Colonic mucosa (tissue), 4 donors: ENCODE measurements around the gene AMH. TPM values are rescaled to one million over a fixed set of nuclear protein-coding genes. Genes with fewer than 3 reads are reported as not detected.

Experiments
- DNase-seq: peaks from one replicate; pipeline ENCODE4 v3.0.0-alpha.2; 2020
- H3K27ac ChIP-seq: fragments of 200-600 bp; one replicate; pipeline ENCODE4 v1.8.0; 2021
- H3K27me3 ChIP-seq: fragments of 200-600 bp; one replicate; pipeline ENCODE4 v1.8.0; 2021
- H3K36me3 ChIP-seq: fragments of 200-600 bp; one replicate; pipeline ENCODE4 v1.8.0; 2021
- H3K4me1 ChIP-seq: fragments of 200-600 bp; one replicate; pipeline ENCODE4 v1.8.0; 2021; ENCODE audit warnings: mild to moderate bottlenecking
- H3K4me3 ChIP-seq: fragments of 200-600 bp; one replicate; pipeline ENCODE4 v1.8.0; 2021
- H3K9ac ChIP-seq, 2 donors: one replicate each; pipeline ENCODE4 v1.7.0; 2013; ENCODE audit warnings: control low read depth in 2 of 2, low read depth in 2 of 2, low read length in 2 of 2
- H3K9me3 ChIP-seq: fragments of 200-600 bp; one replicate; pipeline ENCODE4 v1.8.0; 2021
- CTCF ChIP-seq: fragments of 200-600 bp; IDR thresholded peaks from one replicate; pipeline ENCODE4 v1.8.0; 2022; ENCODE audit warnings: antibody characterized with exemption, mild to moderate bottlenecking
- intact Hi-C: fragments of 100-400 bp; cut with DNase I; formaldehyde crosslinking; loops from one replicate; pipeline ENCODE4 v1.14.1; 2022
- total RNA-seq, 2 donors: library from RNA; stranded (reverse); fragmentation: NEBNext Ultra II Directional in 1 of 2; extraction: Animal tissue kit (Norgen Biotek cat#: 25700) in 1 of 2; gene quantifications; one replicate each; pipeline ENCODE4 v1.2.1, GENCODE V29; 2021
- donor health status: healthy.
- donor health status: DM: no; HTN: no; CAD: no.
- donor health status: DM: no; HTN: no; CAD: no.

The AMH gene
- total RNA-seq, 2 donors from 2014 or later: 0.90 to 5.1 TPM

GRCh38 chr19:2207008-2207407, 42.1 kb upstream of the AMH start:
- intact Hi-C loops: no loop called here
- Histone ChIP-seq H3K9ac (no peak overlapping the region), H3K36me3 (peaks cover 16% of the 10 kb centered on the region), H3K27ac (no peak overlapping the region), H3K4me3 (no peak overlapping the region), H3K27me3 (no peaks in the 10 kb centered on the region), H3K4me1 (peaks cover 4% of the 10 kb centered on the region), H3K9me3 (no peaks in the 10 kb centered on the region)
- no peak for TF ChIP-seq CTCF
- no peak for DNase-seq

- H3K9ac ChIP-seq: no peak overlapping the region
- no peak for TF ChIP-seq CTCF
- DNase-seq: peak; percentile 73
- H3K4me3 ChIP-seq: no peak overlapping the region
- H3K9me3 ChIP-seq: no peaks in the 10 kb centered on the region
- intact Hi-C loops: no loop called here
- H3K4me1 ChIP-seq: peaks cover 15% of the 10 kb centered on the region
- no peaks in the 10 kb centered on the region for H3K27me3 ChIP-seq
- H3K27ac ChIP-seq: no peak overlapping the region
- peaks cover 15% of the 10 kb centered on the region for H3K36me3 ChIP-seq
Measured at GRCh38 chr19:2207991-2208860, 40.9 kb upstream of the AMH start.

DNA sequence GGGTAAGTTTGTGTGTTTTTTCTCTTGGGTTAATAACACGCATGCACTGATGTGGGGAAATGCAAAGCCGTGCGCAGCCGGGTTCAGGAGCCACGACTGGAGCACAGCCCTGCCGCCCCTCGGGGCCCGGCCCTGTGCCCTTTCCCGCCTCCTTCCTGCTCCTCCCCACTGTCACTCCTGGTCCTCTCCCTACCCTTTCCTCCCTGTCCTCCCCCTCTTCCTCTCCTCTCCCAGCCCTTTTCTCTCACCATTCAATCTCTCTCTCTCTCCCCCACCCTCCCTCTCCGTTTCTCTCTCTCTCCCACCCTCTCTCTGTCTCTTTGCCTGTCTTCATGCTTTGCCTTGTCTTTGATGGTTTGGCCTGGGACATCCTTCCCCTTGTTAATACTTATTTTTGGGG, 40.1 kb upstream of the AMH start:
- peaks cover 15% of the 10 kb centered on the region for H3K36me3 ChIP-seq
- no peak for TF ChIP-seq CTCF
- DNase-seq: no peak

DNA sequence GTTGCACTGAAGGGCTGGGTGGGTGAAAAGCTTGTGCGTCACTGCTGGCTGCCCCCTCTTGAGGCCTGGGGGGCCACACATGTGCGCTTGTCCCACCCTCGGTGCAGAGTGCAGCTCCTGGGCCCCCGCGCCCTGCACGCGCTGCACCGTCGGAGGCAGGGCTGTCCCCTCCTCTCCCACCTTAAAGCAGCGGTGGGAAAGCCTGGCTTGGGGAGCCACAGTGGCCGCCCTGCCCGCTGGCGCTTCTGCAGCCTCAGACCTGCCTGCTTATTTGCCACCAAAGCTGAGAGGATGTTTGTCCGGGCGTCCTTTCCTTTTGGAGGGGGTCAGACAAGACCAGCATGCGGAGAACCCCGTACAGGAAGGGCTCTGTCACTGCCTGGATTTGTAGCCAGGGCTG, 39.7 kb upstream of the AMH start:
- Histone ChIP-seq H3K36me3 (peaks cover 19% of the 10 kb centered on the region), H3K9me3 (no peaks in the 10 kb centered on the region), H3K4me3 (no peak overlapping the region), H3K9ac (no peak overlapping the region), H3K27me3 (no peaks in the 10 kb centered on the region), H3K27ac (no peak overlapping the region), H3K4me1 (peaks cover 21% of the 10 kb centered on the region)
- intact Hi-C loops: no loop called here
- no peak for TF ChIP-seq CTCF
- DNase-seq: no peak

More for the DNA sequence above, 40.1 kb upstream of the AMH start:
- Histone ChIP-seq H3K27me3 (no peaks in the 10 kb centered on the region), H3K9ac (no peak overlapping the region), H3K4me3 (no peak overlapping the region), H3K27ac (no peak overlapping the region), H3K9me3 (no peaks in the 10 kb centered on the region), H3K4me1 (peaks cover 19% of the 10 kb centered on the region)
- intact Hi-C loops: no loop called here

DNA sequence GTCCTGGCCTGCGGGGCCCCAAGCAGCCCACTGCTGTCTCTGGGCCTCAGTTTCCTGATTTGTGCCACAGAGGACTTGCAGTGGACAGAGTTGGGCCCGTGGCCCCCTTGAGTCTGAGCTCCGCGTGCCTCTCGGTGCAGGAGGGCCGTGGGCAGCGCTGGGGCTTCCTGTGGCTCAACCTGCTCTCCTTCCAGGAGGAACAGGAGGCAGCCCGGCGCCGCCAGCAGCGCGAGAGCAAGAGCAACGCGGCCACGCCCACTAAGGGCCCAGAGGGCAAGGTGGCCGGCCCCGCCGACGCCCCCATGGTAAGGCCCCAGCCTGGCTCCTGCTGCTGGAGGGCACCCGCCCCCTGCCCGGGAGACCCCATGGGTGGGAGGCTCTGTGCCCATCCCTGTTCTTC, 38.9 kb upstream of the AMH start:
- no peak overlapping the region for H3K27ac ChIP-seq
- no peak for DNase-seq
- H3K9me3 ChIP-seq: no peaks in the 10 kb centered on the region
- intact Hi-C loops: no loop called here
- H3K36me3 ChIP-seq: peaks cover 21% of the 10 kb centered on the region
- no peak for TF ChIP-seq CTCF
- H3K27me3 ChIP-seq: no peaks in the 10 kb centered on the region
- peaks cover 21% of the 10 kb centered on the region for H3K4me1 ChIP-seq
- H3K4me3 ChIP-seq: no peak overlapping the region
- H3K9ac ChIP-seq: no peak overlapping the region
